GM18873 (cell line): Measurements from ENCODE around the gene SERTAD3.
"Not testable (repeated sequence)": the region's sequence is repeated elsewhere in the genome, so short reads cannot be mapped to it uniquely, and the experiment has no call there.

ENCODE experiments used
- ATAC-seq: cut with Tn5 transposase; IDR thresholded peaks from one replicate; pipeline ENCODE4 v1.9.1; 2021; ENCODE audit warnings: mild to moderate bottlenecking, moderate library complexity, moderate number of reproducible peaks; ENCODE audit not compliant: unreplicated experiment, low FRiP score

Gene SERTAD3

DNA sequence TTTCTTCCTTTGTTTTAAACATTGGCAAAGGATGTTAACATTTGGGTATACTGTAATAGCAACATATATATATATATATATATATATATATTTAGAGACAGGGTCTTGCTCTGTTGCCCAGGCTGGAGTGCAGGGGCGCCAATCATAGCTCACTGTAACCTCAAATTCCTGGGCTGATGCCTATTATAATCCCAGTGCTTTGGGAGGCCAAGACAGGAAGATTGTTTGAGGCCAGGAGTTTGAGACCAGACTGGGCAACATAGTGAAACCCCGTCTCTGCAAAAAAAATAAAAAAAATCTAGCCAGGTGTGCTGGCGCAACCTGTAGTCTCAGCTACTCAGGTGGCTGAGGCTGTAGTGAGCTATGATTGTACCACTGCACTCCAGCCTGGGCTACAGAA is 16.1 kb upstream of the SERTAD3 start:
- ATAC-seq: no peak

DNA sequence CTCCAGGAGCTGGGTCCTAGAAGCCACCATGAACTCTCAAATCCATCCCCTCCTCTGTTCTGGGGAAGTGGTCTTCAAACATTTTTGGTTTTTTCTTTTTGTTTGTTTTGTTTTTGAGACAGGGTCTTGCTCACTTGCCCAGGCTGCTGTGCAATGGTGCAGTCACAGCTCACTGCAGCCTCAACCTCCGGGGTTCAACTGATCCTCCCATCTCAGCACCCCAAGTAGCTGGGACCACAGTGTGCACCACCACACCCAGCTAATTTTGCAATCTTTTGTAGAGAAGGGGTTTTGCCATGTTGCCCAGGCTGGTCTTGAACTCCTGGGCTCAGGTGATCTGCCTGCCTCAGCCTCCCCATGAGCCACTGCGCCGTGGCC is 14.5 kb upstream of the SERTAD3 start:
- ATAC-seq: no peak

DNA sequence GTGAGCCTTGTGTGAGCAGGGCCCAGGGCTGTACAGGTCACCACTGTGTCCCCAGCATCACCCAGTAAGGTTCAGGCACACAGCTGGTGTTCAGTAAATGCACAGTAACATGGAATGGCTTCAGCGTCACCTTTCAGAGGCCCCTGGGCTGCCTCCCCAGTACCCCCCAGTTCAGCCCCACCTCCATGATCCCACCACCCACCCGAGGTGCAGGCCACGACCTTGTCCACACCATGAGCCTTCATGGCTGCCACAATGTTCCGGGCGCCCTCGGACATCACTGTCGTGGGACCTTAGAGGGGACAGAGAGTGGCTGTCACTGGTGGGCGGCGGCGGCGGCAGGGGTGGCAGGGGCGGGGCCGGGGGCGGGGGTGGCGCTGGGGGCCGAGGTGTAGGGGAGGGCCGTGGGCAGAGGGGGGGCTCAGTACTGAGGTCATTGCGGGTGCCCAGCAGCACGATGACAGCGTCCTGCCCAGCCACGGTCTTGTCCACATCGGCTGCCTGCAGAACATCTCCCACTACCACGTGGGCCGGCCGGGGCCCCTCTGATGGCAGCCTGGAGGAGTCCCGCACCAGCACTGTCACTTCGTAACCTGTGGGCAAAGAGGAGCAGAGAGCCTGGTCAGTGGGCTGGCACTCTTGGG is 13.9 kb upstream of the SERTAD3 start:
- no peak for ATAC-seq

DNA sequence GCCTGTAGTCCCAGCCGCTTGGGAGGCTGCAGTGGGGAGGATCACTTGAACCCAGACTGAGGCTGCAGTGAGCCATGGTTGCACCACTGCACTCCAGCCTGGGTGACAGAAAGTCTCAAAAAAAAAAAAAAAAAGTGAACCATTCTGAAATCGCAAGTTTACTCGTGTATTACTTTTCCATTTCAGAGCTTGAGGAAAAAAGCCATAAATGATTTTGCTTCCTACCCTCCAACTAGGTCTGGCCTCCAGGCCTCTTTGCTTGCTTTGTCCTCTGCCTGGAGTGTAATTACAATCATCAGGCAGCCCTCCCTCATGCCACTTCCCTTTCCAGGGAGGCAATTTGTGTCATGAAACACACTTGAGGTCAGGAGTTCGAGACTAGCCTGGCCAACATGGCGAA is 12.9 kb upstream of the SERTAD3 start:
- no peak for ATAC-seq

DNA sequence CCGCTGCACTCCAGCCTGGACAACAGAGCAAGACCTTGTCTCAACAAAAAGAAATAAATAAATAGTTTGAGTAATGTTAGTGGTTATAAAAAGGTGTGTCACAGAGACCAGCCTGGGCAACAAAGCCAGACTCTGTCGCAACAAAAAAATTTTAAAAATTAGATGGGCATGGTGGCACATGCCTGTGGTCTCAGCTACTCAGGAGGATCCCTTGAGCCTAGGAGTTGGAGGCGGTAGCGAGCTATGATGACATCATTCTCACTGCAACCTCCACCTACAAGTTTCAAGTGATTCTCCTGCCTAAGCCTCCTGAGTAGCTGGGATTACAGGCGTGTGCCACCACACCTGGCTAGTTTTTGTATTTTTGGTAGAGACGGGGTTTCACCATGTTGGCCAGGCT is 9.8 kb upstream of the SERTAD3 start:
- not testable (repeated sequence) for ATAC-seq

DNA sequence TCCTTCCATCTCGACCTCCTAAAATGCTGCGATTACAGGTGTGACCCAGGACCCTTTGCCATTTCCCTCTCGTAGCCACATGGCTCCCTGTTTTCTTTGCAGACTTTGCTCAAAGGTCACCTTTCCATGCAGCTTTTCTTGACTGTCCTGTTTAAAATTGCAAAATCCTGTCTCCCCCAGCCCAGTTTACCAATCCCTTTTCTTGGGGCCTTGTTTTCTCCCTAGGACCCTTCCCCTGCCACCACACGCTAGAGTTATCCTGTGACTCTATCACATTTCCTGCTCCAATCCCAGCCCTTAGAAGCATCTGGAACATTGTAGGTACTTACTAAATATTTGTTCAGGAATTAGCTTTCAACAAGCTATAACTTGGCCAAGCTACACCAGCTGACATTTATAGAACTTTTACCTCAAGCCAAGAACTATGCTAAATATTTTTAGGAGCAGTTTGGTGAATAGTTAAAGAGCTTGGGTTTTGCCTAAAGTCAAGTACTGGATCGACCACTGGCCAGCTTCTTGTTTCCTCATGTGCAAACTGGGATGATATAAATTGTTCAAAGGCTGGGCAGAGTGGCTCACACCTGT is 9.1 kb upstream of the SERTAD3 start:
- ATAC-seq: no peak

DNA sequence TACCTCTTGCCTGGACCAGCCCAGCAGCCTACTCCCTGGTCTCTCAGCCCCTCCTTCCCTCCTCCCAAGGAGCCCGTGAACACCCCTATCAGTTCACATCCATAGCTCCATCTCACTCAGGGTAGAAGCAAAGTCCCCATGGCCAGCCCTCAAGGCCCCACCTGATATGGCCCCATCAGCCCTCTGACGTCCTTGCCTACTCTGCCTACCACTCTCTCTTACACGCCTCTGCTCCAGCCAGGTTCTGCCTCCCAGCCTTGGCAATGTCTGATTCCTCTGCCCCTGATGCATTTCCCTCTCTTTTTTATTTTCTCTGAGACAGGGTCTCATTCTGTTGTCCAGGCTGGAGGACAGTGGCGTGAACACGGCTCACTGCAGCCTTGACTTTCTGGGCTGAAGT is 7.9 kb upstream of the SERTAD3 start:
- ATAC-seq: no peak

DNA sequence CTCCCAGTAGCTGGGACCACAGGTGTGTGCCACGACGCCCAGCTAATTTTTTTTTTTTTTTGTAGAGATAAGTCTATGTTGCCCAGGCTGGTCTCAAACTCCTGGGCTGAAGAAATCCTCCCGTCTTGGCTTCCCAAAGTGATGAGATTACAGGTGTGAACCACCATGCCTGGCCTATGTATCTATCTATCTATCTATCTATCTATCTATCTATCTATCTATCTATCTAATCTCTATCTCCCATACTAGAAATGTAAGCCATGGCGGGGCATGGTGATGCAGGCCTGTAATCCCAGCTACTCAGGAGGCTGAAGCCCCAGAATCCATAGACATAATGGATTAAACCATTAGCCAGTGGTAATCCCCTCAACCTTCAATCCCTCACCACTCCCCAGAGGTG is 6.5 kb upstream of the SERTAD3 start:
- ATAC-seq: no peak

DNA sequence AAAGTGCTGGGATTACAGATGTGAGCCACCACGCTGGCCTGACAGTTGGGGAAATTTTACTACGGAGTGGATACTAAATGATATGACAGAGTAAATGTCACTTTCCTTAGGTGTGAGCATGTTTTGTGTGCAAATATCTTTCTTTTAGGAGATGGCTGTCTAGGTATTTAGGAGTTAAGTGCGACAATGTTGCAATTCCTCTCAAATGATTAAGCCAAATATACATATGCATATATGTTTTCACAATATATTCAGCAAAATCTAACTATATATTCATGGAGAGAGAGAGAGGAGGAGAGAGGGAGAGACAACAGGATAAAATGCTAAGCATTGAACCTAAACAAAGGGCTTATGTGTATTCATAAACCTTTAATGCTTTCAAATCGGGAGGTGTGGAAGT is 5.4 kb upstream of the SERTAD3 start:
- no peak for ATAC-seq

DNA sequence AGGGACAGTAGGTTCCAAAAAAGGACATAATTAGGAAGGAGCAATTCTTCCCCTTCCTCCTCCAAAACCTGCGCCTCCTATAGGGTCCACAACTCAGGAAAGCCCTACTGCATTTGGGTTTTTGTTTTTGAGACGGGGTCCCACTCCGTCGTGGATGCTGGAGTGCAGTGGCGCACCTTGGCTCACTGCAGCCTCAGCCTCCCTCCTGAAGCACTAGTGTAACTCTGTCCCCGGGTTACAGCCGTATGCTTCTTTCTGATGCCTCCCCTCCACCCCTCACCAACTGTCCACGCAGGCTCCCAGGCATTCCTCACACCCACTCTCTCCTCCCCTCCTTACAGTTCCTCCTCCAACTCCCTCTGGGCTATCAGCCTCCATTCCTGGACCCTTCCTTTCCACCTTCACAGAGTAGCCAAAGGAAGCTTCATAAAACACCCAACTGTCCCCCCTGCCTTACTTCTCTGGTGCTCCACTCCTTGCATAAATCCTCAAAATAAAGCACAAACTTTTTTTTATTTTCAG is 2.2 kb upstream of the SERTAD3 start:
- ATAC-seq: no peak

DNA sequence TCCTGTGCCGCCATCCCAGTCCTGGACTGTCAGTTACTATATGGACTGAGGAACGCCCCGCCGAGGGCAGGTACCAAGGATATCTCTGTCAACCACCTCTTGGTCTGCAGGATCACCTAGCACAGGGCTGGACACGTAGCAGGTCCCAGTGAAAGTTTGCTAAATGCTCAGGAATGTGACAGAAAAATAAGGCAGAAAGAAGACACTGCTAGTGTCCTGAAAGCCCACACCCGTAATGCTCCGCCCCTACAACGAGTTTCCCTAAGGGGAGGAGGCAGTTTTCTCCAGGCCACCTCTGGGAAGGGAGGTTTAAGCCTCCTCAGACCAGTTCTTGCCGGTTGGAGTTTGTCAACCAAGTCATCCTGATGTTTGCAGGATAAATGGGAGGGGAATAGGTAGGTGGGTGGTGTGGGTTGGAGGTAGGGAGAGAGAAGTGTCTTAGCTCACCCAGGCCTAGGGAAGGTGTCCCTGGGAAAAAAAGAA is 1.7 kb upstream of the SERTAD3 start:
- ATAC-seq: no peak

DNA sequence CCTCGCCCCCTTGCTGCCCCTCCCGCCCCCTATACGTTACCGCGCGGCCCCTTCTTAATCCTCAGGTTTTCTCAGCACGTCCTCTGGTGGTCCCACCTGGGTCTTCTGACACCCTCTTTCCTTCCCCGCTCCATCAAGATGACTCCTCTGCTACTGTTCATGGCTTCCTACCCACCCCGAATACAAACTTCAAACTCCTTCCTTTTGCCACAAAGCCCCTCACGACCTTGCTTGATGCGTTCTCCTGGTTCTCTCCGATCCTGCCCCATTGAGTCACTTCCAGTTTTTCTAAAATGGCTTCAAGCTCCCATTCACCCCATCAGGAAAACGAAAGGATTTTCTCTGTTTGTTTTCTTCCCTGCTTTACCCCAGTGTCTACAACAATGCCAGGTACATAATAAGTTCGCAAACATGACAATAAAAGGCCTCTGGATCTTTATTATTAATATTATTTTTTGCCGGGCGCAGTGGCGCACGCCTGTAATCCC is 734 bp upstream of the SERTAD3 start:
- no peak for ATAC-seq

DNA sequence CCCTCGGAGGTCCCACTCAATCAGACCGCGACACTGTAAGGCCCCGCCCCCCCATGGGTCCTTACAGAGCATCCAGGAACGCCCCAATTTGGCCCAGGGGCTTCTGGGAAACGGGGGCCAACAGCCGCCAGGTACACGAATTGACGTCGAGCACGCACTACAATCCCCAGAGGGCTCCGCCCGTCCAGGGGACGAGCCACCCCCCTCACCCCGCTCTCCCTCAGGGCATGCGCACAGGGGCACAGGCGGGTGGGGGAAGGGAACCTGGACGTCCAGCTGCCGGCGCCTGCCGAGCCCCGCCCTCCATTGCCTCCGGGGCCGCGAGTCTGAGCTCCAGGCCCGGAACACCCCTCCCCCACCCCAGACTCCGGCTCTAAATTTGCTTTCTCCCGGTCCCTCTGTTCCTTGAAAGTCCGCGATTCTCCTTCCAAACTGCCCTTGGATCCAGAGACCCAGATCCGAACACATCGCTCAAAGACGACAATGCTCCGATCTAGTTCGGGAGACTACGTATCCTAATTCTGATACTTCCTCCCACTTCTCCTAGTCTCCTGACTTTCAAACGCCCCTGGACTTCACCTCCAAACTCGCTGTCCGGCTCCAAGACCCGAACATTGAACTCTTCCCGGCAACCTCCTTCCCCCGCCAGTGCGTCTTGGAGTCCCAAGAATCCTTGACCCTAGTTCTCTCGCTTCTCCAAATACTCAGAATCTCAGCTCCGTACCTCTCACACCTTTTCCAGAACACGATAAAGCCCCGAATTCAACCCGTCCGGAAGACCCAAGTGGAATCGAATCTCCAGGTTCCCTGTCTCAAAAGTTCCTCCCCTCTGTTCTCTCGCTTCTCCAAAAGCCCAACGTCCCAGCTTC is 770 bp downstream of the SERTAD3 start:
- ATAC-seq: peak; percentile 66

DNA sequence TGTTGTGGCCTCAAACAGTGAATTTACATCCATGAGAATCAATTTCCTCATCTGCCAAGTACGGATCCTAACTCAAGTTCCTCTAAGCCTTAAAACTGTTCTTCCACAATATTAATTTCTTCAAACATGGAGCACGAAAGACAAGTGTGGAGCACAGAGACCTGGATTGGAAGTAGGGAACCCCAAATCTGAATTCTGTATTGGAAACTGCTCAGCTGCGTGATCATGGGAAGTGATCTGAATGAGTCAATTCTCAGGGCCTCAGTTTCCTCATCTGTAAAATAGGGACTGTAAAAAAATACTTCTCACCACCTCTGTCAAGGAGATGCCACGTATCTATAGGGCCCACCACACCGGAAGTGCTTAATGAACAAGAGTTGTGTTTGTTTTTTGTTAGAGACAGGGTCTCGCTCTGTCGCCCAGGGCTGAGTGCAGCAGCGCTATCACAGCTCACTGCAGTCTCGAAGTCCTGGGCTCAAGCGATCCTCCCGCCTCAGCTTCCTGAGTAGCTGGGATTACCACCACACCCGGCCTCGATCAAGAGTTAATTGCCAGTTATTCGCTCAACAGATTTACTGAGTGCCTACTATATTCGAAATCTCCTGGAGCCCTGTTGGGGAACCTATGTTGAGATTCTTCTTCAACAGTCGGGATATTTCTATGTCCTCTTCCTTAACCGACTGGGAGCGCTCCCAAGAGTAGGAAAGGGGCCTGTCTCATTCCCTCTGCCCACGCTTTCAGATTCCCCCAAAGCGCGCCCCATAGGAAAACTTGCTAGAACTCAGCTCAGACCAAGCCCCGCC is 1.6 kb downstream of the SERTAD3 start:
- ATAC-seq: no peak

DNA sequence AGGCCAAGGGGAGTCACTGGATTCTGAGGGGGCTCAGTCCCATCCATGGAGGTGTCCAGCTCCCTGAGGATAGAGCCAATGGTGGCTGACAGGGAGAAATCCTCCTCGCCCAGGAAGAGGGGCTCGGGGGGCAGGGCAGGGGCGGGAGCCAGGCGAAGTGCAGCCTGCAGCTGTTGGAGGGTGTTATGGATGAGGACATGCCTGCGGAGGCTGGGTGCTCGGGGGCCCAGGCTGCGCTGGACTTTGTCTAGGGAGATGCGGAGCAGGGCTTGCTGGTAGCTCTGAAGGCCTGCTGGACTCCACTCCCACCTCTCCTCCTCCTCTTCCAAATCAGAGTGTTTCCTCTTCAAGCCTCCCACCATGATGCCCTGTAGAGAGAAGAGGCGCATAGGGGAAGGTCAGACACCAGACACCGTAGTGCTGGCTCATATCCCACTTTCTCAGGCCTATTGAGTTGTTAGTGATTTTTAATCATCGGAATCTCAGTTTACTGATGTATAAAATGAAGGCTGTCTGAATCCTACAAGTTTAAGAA is 2.3 kb downstream of the SERTAD3 start:
- no peak for ATAC-seq

DNA sequence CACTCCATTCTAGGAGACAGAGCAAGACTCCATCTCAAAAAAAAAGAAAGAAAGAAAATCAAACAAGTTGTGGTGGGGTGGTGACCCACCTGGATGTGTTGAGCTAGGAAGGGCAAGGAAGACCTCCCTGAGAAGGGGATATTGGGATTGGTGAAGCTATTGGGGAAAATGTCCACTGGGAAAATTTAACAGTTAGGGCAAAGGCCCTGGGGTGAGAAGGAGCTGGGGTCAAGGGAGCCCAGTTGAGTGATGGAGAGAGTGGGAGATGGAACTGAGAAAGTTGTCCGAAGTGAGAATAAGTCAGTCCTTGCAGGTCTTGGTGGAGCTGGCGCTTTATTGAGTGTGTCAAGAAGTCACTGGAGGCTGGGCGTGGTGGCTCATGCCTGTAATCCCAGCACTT is 5.9 kb downstream of the SERTAD3 start:
- no peak for ATAC-seq

DNA sequence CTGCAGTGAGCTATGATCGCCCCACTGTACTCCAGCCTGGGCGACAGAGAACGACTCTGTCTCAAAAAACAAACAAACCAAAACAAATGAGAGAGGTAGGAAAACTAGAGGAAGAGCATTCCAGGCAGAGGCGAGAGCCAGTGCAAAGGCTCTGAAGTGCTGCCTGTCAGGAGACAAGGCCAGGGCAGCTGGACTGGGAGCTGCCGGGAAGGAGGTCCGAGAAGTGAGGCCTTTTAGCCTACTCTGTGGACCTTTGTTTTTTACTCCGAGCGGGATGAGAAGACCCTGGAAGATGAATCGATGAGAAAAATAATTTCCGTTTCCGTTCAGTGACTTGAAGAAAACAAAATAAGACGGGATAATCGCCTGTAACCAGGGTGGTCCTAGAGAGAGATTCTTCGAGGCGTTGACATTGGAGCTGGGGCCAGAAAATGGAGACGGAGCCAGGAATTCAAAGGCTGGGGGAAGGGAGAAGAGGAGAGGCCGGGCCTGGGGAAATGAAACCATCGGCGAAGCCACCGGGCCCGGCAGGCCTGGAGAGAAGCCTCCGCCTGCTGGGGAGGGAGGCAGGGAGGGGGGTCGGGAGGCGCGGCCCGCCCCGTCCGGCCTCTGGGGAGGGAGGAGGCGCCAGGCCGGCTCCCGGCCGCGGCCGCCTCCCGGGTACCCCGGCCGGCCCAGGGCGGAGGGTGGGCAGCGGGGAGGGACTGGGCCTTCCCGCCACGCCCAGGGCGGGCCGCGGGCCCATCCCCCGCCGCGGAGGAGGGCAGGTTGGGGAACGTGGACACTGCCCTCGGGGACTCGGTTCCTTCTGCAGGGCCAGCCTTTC is 10.5 kb downstream of the SERTAD3 start:
- ATAC-seq: no peak

DNA sequence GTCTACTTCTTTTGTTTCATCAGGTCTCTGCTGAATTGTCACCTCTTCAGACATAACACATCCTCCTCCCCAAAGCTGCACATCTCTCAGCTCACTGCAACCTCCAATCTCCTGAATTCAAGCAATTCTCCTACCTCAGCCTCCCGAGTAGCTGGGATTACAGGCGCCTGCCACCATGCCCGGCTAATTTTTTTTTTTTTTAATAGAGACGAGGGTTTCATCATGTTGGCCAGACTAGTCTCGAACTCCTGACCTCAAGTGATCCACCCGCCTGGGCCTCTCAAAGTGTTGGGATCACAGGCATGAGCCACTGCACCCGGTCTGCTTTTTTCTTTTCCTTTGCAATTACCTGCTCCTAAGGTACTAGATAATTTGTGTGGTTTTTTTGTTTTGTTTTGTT is 11.4 kb downstream of the SERTAD3 start:
- ATAC-seq: not testable (repeated sequence)

DNA sequence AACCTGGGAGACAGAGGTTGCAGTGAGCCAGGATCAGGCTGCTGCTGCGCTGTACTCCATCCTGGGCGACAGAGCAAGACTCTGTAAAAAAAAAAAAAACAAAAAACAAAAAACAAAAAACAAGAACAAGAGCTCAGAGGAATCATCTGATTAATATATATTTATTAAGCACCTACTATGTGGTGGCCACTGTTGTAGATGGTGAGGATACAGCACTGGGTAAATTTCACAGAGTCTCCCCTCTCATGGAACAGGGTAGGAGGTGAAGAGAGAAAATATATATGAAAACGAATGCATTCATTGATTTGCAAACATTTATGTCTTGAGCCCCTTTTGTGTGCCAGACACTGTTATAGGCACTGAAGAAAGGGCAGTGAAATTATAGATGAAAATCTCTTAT is 12.4 kb downstream of the SERTAD3 start:
- ATAC-seq: no peak
